ENCODE data around the gene RASL12.

- TF ChIP-seq EZH2 (IDR thresholded peaks at IDR 0.05; ENCODE audit: low read length, missing control alignments) (no peak), CTCF (conservative IDR thresholded peaks at IDR 0.05 in 1 of 2, IDR thresholded peaks at IDR 0.05 in 1 of 2; ENCODE audit: low read depth in 1 of 2, low read length in 2 of 2) (peak; percentile 85 to 93)
Observed at GRCh38 chr15:65054333-65055200, 13.2 kb downstream of the RASL12 start.

All from fibroblast of lung (primary cell).